Measurements from ENCODE around the gene ZSWIM6.
A peak's percentile ranks its signal among the peaks of the same experiment; 100 is the strongest.

ZSWIM6 gene

GRCh38 chr5:61333321-61333953 is 1.4 kb downstream of the ZSWIM6 start:
- DNase-seq = peak; percentile 71

DNA sequence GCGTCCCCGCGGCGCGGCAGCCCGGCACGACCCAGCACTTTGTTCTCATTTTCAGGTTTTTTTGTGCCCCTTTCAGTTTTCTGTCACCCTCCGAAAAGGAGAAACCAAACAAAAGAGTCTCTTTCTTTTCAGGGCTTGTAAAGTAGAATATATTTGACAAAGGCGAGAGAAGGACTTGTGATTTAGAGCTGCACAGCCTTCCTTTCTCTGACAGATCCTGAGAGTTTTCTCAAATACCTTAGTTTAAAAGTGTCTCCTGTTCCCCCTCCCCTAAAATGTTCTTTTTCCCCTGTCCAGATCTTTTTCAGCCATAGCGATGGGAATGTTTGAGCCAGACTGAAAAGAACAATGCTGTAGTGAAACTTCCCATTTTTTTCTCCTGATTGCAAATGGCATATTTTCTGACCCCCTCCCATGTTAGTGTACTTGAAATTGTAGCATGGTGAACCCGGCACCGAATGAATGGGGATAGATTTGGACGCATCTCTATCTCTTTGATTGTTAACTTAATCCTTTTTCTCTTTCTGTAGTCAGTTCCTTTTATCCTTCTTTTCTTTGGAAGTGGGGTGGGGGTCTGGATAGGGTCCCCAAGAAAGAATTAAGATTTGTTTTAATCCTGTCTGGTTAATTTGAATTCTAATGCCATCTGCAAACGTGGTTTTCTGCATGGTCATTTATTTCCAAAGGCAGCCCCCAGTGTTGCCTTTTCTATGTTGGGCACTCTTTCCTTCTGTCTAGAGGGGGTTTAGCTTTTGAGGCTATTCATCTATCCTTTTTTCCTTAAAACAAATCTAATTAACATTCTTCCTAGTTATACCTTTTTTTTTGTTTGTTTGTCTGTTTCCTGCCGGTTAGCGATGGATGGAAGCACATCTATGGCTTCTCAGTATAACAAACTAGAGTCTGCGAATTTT is 2.2 kb downstream of the ZSWIM6 start:
- no peak for DNase-seq

- DNase-seq = no peak
These were observed 3.0 kb downstream of the ZSWIM6 start for GRCh38 chr5:61334868-61335615.

GRCh38 chr5:61339764-61340163 is 7.7 kb downstream of the ZSWIM6 start:
- DNase-seq = no peak

DNA sequence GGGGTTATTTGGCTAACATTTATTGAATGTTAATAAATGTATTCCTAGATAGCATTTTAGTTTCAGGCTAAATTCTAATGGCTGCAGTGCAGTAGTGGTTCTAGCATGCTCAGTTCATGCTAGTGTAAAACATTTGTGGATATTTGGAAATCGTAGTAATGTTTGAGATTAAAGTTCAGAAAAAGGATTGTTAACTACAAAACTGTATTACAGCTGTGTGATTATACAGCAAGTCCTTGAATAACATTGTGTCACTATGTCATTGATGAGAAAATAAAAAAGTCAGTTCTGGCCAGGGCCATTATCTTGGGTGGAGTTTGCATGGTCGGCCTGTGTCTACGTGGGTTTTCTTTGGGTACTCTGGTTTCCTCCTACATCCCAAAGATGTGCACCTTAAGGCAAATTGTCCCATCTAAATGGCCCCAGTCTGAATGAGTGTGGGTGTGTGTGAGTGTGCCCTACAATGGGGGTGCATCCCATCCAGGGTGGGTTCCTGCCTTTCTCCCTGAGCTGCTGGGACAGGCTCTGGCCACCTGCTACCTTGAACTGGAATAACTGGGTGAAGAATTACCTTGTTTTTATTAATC is 8.8 kb downstream of the ZSWIM6 start:
- DNase-seq = no peak

DNA sequence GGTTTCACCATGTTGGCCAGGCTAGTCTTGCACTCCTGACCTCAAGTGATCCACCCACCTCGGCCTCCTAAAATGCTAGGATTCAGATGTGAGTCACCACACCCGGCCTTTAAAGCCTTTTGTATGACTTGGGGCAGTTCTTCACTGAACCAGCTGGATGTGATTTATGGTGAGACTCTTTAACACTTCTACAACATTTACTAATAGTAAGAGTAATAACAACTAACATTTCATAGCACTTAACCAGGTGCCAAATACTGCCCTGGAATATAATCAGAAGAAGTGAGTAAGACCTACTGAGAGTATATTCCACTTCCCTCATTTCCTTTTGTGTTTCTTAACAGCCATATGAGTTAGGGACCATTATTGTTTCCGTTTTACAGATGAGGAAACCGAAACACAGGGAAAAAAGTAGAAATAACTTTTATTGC is 10.0 kb downstream of the ZSWIM6 start:
- DNase-seq = no peak

DNA sequence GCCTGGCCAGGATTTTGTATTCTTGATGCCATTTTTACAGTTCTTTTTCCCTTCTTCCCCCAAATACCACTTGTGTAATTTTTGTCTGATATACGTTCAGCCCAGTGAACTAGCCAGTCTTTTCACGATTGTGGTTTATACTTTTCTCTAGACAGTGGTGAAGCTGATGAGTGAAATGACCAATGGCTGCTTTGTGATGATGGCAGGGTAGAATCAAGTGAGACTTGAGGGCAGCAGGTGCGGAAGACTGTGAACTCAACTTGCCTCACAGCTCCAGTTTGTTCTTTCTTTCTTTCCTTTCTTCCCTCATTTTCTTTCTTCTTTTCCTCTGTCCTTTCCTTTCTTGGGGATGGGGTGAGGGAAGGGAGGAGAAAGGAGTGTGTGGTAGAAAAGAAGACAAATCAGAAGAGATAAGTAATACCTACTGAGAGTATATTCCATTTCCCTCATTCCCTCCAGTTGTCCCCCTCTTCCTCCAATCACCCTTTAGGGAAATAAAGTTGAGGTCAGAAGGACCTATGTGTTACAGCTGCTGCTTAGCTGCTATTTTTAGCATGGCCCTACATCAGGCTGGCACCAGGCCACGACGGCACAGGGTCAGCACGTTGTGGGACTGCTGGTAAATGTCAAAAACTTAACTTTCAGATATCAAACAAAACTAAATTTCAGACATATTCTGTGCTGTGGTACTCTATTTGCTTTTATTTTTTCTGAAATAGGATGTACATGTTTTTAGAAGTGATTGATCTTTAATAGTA is 12.3 kb downstream of the ZSWIM6 start:
- DNase-seq = no peak

DNA sequence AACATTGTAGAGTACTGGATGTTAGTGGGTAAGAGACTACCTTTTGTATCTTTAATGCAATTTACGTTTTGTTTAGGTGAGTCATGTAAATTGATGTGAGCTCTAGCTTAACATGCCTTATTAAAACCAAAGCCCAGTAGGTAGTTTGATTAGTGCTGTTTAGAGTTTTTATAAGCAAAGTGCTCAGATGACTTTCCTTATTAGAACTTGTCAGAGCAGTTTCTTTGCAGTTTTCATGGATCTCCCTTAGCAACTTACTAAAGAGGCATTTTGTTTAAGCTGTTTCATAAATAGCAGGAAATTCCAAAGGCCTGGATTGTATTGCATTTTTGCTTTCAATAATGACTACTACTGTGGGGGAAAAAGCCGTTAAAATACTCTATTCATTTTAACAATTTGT is 14.5 kb downstream of the ZSWIM6 start:
- no peak for DNase-seq

GRCh38 chr5:61347080-61347479 is 15.0 kb downstream of the ZSWIM6 start:
- DNase-seq = no peak

DNA sequence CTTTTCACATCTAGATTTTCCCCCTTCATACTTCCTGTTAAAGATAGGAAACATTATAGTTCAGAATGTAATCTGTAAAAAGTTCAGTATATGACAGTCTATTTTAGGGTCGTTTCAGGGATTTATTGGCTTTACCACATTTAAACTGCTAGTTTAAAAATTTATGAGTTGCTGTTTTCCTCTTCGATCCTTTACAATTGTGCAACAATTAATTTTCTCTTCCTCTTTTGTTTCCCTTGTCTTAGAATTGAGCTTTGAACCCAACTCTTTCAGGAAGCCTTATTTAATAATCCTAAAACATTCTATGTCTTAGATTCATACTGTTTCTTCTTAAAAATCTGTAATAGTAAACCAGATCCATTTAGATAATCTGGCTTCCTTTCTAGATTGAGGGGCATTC is 16.4 kb downstream of the ZSWIM6 start:
- no peak for DNase-seq

GRCh38 chr5:61349935-61350334 is 17.9 kb downstream of the ZSWIM6 start:
- DNase-seq = no peak

DNA sequence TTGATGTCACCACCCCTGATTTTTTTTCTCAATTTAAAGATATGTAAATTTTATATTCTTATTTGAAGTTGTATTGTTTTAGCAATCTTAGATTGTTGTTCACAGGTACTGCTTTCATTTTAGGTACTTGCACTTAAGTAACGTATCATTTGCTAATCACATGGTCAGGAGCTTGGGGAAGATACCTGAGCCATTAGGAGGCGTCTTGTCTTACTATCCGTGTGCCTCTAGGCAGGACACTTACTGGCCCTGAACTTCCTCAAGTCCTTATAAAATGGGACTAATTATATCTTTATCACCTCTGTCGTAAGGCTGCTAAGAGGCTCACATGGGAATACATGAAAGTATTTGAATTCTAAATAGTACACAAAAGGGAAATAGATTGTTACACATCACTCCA is 18.5 kb downstream of the ZSWIM6 start:
- DNase-seq = no peak

DNA sequence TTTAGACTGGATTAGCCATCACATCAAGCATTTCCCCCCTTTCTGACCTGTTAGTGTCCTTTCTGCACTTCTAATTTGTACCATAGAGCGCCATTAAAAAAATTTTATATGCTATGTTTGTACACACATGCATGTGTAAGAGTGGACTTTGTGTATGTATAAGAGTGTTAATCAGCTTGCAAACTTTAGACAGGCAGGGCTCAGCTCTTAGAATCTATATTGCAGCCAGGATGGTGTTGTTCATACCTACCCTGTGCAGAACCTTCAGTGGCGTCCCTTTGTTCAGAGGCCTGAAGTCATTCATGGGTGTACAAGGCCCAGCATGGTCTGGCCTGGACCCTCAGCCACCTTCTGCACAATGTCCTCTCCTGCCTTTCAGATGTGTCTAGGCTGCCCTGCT is 19.7 kb downstream of the ZSWIM6 start:
- DNase-seq = no peak

DNA sequence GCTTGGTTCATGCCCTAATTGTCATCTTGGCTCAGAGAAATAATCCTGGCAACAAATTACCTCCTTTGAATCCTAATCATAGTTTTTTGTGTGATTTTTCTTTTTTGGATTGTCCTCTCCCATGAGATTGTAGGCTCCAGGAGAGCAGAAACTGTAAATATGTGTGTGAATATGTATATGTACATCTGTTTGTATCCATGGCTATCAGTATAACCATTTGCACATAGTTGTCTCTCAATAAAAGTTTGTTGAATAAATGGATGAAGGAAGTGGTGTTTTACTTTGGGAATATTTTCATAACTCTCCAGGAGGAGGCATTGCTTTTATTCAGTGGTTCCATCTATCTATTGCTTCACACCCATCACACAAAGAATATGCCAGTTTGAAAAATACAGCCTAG is 20.1 kb downstream of the ZSWIM6 start:
- no peak for DNase-seq

- DNase-seq = no peak
These were observed 20.6 kb downstream of the ZSWIM6 start for GRCh38 chr5:61352612-61353156.

- no peak for DNase-seq
These were observed 21.2 kb downstream of the ZSWIM6 start for GRCh38 chr5:61353293-61353692.

- DNase-seq = no peak
These were observed 22.1 kb downstream of the ZSWIM6 start for GRCh38 chr5:61354199-61354598.

DNA sequence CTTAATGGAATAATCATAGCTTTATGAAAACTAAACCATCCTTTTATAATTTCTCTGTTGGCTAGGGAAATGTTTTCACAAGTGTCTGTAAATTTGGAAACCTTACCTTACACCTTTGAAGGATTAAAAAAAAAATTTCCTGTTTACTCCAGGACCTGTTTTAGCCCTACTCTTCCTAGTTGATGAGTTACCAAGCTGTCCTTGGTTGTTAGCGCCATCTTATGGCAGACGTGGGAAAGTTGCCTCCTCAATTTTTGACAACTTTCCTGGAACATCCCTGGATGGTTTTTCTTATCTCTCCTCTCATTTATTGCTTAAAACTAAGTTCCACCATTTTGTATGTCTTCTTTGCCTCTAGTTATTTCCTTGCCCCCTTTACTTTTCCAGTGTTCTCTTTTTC is 25.7 kb downstream of the ZSWIM6 start:
- no peak for DNase-seq

DNA sequence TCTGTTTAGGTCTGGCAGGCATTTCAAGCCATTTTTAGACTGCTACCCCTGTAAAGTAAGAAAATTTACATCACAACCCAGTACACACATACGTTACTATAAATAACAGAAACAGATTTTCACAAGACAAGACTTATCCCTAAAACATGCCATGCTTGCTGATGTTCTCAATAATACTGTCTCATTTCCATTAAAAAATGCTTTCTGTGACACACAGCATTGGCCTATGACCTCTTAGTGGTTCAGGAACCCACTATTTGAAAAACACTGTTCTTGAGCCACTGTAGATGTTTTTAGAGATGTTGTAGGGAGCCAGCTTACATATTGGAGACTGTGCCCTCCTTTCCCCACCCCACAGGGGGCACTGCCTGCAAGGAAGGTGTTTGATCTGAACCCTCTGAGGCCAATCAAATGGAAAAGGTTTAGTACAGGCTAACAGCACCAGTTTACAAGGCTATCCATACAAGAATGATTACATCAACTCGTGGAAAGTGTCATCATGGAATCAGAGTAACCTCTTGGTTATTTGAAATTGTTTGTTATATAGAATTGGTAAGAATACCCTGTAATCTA is 30.8 kb downstream of the ZSWIM6 start:
- no peak for DNase-seq

GRCh38 chr5:61363401-61364114 is 31.5 kb downstream of the ZSWIM6 start:
- no peak for DNase-seq

Measured in left hindlimb (tissue), 1 donor.